GM12878 (cell line): Measurements from ENCODE around the gene PABPC1L. TPM values are rescaled to one million over a fixed set of nuclear protein-coding genes. Genes with fewer than 3 reads are reported as not detected.

Experiments
- ATAC-seq: fragments of 200-7000 bp; cut with Tn5 transposase; 3 replicates; pipeline ENCODE4 v1.9.1; 2020; ENCODE audit warnings: mild to moderate bottlenecking, moderate library complexity
- BruUV-seq: library from RNA; stranded (reverse); fragments of 400-500 nt; replicated peaks from 2 replicates; lab custom pipeline; 2021; lab: Mats Ljungman, UMichigan
- CTCF ChIA-PET: fragments of 300-600 bp; sonication (Branson Sonifier 250); formaldehyde crosslinking; extraction: SDS; loops from one replicate; lab custom pipeline; 2021; ENCODE audit warnings: inconsistent platforms; lab: Yijun Ruan, JAX
- POLR2A ChIA-PET: fragments of 350-600 bp; formaldehyde crosslinking; extraction: SDS; loops from one replicate; lab custom pipeline; 2021; ENCODE audit warnings: inconsistent platforms; lab: Charles Lee
- RAD21 ChIA-PET: fragments of 300-600 bp; sonication (Branson Sonifier 250); formaldehyde crosslinking; loops from one replicate; lab custom pipeline; 2023; ENCODE audit warnings: antibody characterized with exemption; ENCODE audit not compliant: unreplicated experiment; lab: Charles Lee
- SMC1A ChIA-PET: fragments of 300-600 bp; sonication (Branson Sonifier 250); formaldehyde crosslinking; loops from one replicate; lab custom pipeline; 2023; ENCODE audit not compliant: unreplicated experiment, uncharacterized antibody; lab: Charles Lee
- DNase-seq: peaks from one replicate; pipeline ENCODE4 v3.0.0-alpha.2; 2011; ENCODE audit warnings: low read depth, low spot score
- FAIRE-seq: peaks from 3 replicates; lab custom pipeline; 2011; peaks lifted over from hg19 to GRCh38; lab: Jason Lieb, UNC
- H2AFZ ChIP-seq: 2 replicates; pipeline ENCODE4 v1.6.0; 2011; ENCODE audit warnings: low read depth, low read length, control low read depth; ENCODE audit not compliant: control insufficient read depth
- H3K27ac ChIP-seq: 2 replicates; pipeline ENCODE4 v1.5.1; 2011; ENCODE audit warnings: control low read depth; ENCODE audit not compliant: control insufficient read depth, insufficient read depth
- H3K27me3 ChIP-seq, 2 experiments: replicated peaks in 1 of 2; 2 replicates each; pipeline versions ENCODE4 v1.6.0 to v1.6.1; 2011; ENCODE audit warnings: low read length in 1 of 2; ENCODE audit not compliant: control insufficient read depth in 2 of 2, insufficient read depth in 2 of 2
- H3K36me3 ChIP-seq, 2 experiments: 2 replicates each; pipeline ENCODE4 v1.5.1; 2011; ENCODE audit warnings: low read length in 1 of 2; ENCODE audit not compliant: control insufficient read depth in 2 of 2, insufficient read depth in 2 of 2
- H3K4me1 ChIP-seq: 2 replicates; pipeline ENCODE4 v1.6.1; 2011; ENCODE audit warnings: mild to moderate bottlenecking, low read length, moderate library complexity, mixed read lengths; ENCODE audit not compliant: control insufficient read depth, insufficient read depth
- H3K4me2 ChIP-seq: 2 replicates; pipeline ENCODE4 v1.6.0; 2011; ENCODE audit warnings: control low read depth; ENCODE audit not compliant: control insufficient read depth, insufficient read depth
- H3K4me3 ChIP-seq: fragments of 200-600 bp; sonication (generic); 2 replicates; pipeline ENCODE4 v1.5.1; 2016
- H3K79me2 ChIP-seq: 2 replicates; pipeline ENCODE4 v1.6.0; 2011; ENCODE audit warnings: low read length; ENCODE audit not compliant: control insufficient read depth, insufficient read depth
- H3K9ac ChIP-seq: 2 replicates; pipeline ENCODE4 v1.8.0; 2011; ENCODE audit warnings: low read length, control low read depth, mixed read lengths; ENCODE audit not compliant: control insufficient read depth, insufficient read depth
- H3K9me3 ChIP-seq: replicated peaks from 3 replicates; pipeline ENCODE4 v1.5.1; 2011; ENCODE audit warnings: mild to moderate bottlenecking, low read length; ENCODE audit not compliant: control insufficient read depth, insufficient read depth
- H4K20me1 ChIP-seq: 2 replicates; pipeline ENCODE4 v1.6.0; 2011; ENCODE audit not compliant: control insufficient read depth, insufficient read depth
- BCL3 ChIP-seq: IDR thresholded peaks from 2 replicates; pipeline ENCODE4 v1.6.1; 2011; ENCODE audit warnings: borderline replicate concordance, low read depth, mild to moderate bottlenecking, moderate library complexity, low read length; ENCODE audit not compliant: insufficient read depth, poor library complexity, severe bottlenecking
- CBX3 ChIP-seq: fragments of 200-600 bp; sonication (generic); IDR thresholded peaks from 2 replicates; pipeline ENCODE4 v1.6.1; 2016; ENCODE audit warnings: low read depth, borderline replicate concordance
- DPF2 ChIP-seq: fragments of 450-650 bp; IDR thresholded peaks from 2 replicates; pipeline ENCODE4 v1.6.1; 2017; ENCODE audit warnings: mild to moderate bottlenecking
- E4F1 ChIP-seq: fragments of 450-650 bp; IDR thresholded peaks from 2 replicates; pipeline ENCODE4 v1.6.1; 2018; ENCODE audit warnings: borderline replicate concordance, mild to moderate bottlenecking; ENCODE audit not compliant: partially characterized antibody
- EGR1 ChIP-seq, 2 experiments: IDR thresholded peaks; 1 replicate in 1 of 2; 2 replicates in 1 of 2; pipeline ENCODE4 v1.6.1; 2011 to 2012; ENCODE audit warnings: low read depth in 2 of 2, low read length in 2 of 2, borderline replicate concordance in 1 of 2, mild to moderate bottlenecking in 1 of 2, moderate library complexity in 1 of 2
- FOXM1 ChIP-seq: IDR thresholded peaks from 2 replicates; pipeline ENCODE4 v1.6.1; 2012; ENCODE audit warnings: low read depth, mild to moderate bottlenecking, inconsistent platforms, low read length, moderate library complexity
- KAT2A ChIP-seq: conservative IDR thresholded peaks from 2 replicates; pipeline ENCODE4 v1.6.1; 2011; ENCODE audit warnings: low read depth, low read length; ENCODE audit not compliant: control insufficient read depth
- MYC ChIP-seq: IDR thresholded peaks from 2 replicates; pipeline ENCODE4 v1.6.1; 2011; ENCODE audit warnings: mild to moderate bottlenecking, low read length, moderate library complexity, inconsistent platforms; ENCODE audit not compliant: insufficient read depth, insufficient replicate concordance, insufficient read length, severe bottlenecking
- NKRF ChIP-seq: fragments of 450-650 bp; conservative IDR thresholded peaks from 2 replicates; pipeline ENCODE4 v1.6.1; 2017; ENCODE audit warnings: mild to moderate bottlenecking, moderate library complexity
- NR2C2 ChIP-seq: IDR thresholded peaks from 2 replicates; pipeline ENCODE4 v1.6.1; 2011; ENCODE audit warnings: borderline replicate concordance, low read depth; ENCODE audit not compliant: control insufficient read depth, insufficient read length
- POU2F2 ChIP-seq: IDR thresholded peaks from 3 replicates; pipeline ENCODE4 v1.6.1; 2011; ENCODE audit warnings: low read depth, mild to moderate bottlenecking, low read length, borderline replicate concordance
- RAD21 ChIP-seq: IDR thresholded peaks from 2 replicates; pipeline ENCODE4 v1.6.1; 2011; ENCODE audit warnings: mild to moderate bottlenecking, low read depth, low read length, moderate library complexity; ENCODE audit not compliant: insufficient read depth
- RB1 ChIP-seq: fragments of 450-650 bp; formaldehyde crosslinking; IDR thresholded peaks from 2 replicates; pipeline ENCODE4 v1.6.1; 2017; ENCODE audit warnings: mild to moderate bottlenecking, borderline replicate concordance
- RELA ChIP-seq: fragments of 450-650 bp; IDR thresholded peaks from 2 replicates; pipeline ENCODE4 v1.8.0; 2014; ENCODE audit warnings: borderline replicate concordance; ENCODE audit not compliant: partially characterized antibody
- SMARCA5 ChIP-seq: fragments of 450-650 bp; IDR thresholded peaks from 2 replicates; pipeline ENCODE4 v1.6.1; 2017; ENCODE audit warnings: mild to moderate bottlenecking
- STAT1 ChIP-seq: fragments of 450-650 bp; conservative IDR thresholded peaks from 2 replicates; pipeline ENCODE4 v1.6.1; 2014; ENCODE audit warnings: antibody characterized with exemption, mild to moderate bottlenecking
- SUPT20H ChIP-seq: IDR thresholded peaks from 2 replicates; pipeline ENCODE4 v1.6.1; 2011; ENCODE audit warnings: low read depth, mild to moderate bottlenecking, low read length, moderate library complexity, borderline replicate concordance; ENCODE audit not compliant: control insufficient read depth
- ZNF384 ChIP-seq: IDR thresholded peaks from 2 replicates; pipeline ENCODE4 v1.6.1; 2012; ENCODE audit warnings: low read depth, mild to moderate bottlenecking, low read length, improper control_type of control experiment, borderline replicate concordance
- WGBS: methylation state at CpG from one replicate; pipeline ENCODE4 v1.1.6; 2016; ENCODE audit warnings: low lambda C conversion rate; ENCODE audit not compliant: insufficient replicate concordance, insufficient coverage; ENCODE audit errors: missing lambda C conversion rate; 5-methylcytosine and 5-hydroxymethylcytosine counted together
- in situ Hi-C: fragments of 300-500 bp; cut with MboI; formaldehyde crosslinking; loops from 9 replicates; pipeline ENCODE4 v1.14.3; 2018; ENCODE audit warnings: mixed read lengths
- intact Hi-C: fragments of 100-400 bp; cut with micrococcal nuclease; formaldehyde crosslinking; loops from one replicate; pipeline ENCODE4 v1.14.2; 2022; ENCODE audit not compliant: unreplicated experiment
- polyA plus RNA-seq, 11 experiments: library from polyadenylated mRNA; depleted of rRNA in 4 of 11; unstranded in 6 of 11; stranded (reverse) in 5 of 11; fragments of >200 nt; fragmentation: Nextera tagmentation in 4 of 11; fragmentation: Illumina TruSeq in 1 of 11; extraction: Ambion mirVana in 4 of 11; extraction: Trizol in 1 of 11; gene quantifications; 1 replicate in 1 of 11; 2 replicates in 10 of 11; pipeline versions ENCODE4 v1.2.1 to v1.2.3, GENCODE V29; 2011 to 2016; ENCODE audit warnings: inconsistent platforms in 2 of 11, missing spikeins in 2 of 11, low read depth in 1 of 11
- total RNA-seq, 4 experiments: library from RNA; depleted of rRNA in 3 of 4; stranded (reverse); fragments of >200 nt in 3 of 4; fragmentation: Illumina TruSeq in 1 of 4; extraction: Trizol in 1 of 4; gene quantifications; 2 replicates each; pipeline versions ENCODE4 v1.2.1 to v1.2.3, GENCODE V29; 2013 to 2021

The PABPC1L gene
- total and polyA plus RNA-seq, 10 of the 15 experiments (the other 5 are each of a cell fraction or from before 2014, with no cell fraction given) = 6.1 to 66.8 (median 11.9) TPM

- in situ Hi-C loops = no loop called here
- POLR2A ChIA-PET = interaction anchor here (0.6 to 2.4 kb wide), 5 partner anchors 8 to 73 kb away, joined by 3 to 8 read pairs (median 5); partner anchors contain the start of genes STK4 and YWHAB
Measured at GRCh38 chr20:44958276-44958675, 48.4 kb downstream of the PABPC1L start.

More at GRCh38 chr20:44958276-44958675, 48.4 kb downstream of the PABPC1L start:
- 87% methylated on average over 8 of the region's 8 CpGs for WGBS
- FAIRE-seq (no peak), DNase-seq (no peak), ATAC-seq (no peak)
- intact Hi-C loops = no loop called here
- H2AFZ ChIP-seq = no peak overlapping the region
- ChIA-PET RAD21 (interaction anchor here (1.0 to 1.1 kb wide), 2 partner anchors 65 to 405 kb away, joined by 3 read pairs; partner anchors contain the start of gene SYS1), SMC1A (interaction anchor here (0.7 to 3.4 kb wide), 11 partner anchors 8 to 497 kb away, joined by 3 to 27 read pairs (median 4); partner anchors contain the start of gene PABPC1L), CTCF (interaction anchor here (0.8 to 4.2 kb wide), 12 partner anchors 8 to 332 kb away, joined by 3 to 21 read pairs (median 4); no protein-coding TSS in a partner anchor)
- H3K9ac ChIP-seq = peak overlapping the region; percentile 72
- H4K20me1 ChIP-seq = peaks cover 3% of the 10 kb centered on the region; the same call in 1 of the 2 replicates
- TF ChIP-seq SUPT20H = no peak
- TF ChIP-seq SMARCA5 = no peak
- no peak for TF ChIP-seq ZNF384
- TF ChIP-seq RELA = no peak
- no peak for TF ChIP-seq NR2C2
- TF ChIP-seq FOXM1 = no peak
- TF ChIP-seq STAT1 = no peak
- TF ChIP-seq E4F1 = no peak
- TF ChIP-seq NKRF = no peak
- TF ChIP-seq KAT2A = no peak
- no peak for TF ChIP-seq RAD21
- TF ChIP-seq POU2F2 = no peak
- no peak for TF ChIP-seq EGR1 (IDR thresholded peaks at IDR 0.05; ENCODE audit: borderline replicate concordance in 1 of 2, low read depth in 2 of 2, low read length in 2 of 2)
- TF ChIP-seq MYC = no peak
- no peak for TF ChIP-seq CBX3
- no peak for TF ChIP-seq DPF2
- TF ChIP-seq BCL3 = no peak
- no peak for TF ChIP-seq RB1
- H3K79me2 ChIP-seq = peaks cover 51% of the 10 kb centered on the region
- peak overlapping the region; percentile 85 for H3K4me3 ChIP-seq
- peak overlapping the region; percentile 81; the same call in 1 of the 2 replicates for H3K27ac ChIP-seq
- H3K4me2 ChIP-seq = peak overlapping the region; percentile 94
- H3K4me1 ChIP-seq = peaks cover 23% of the 10 kb centered on the region
- no peaks in the 10 kb centered on the region for H3K27me3 ChIP-seq
- no peaks in the 10 kb centered on the region for H3K9me3 ChIP-seq
- peaks cover 6 to 40% of the 10 kb centered on the region in 2 experiments; a peak in 3 of 4 replicates for H3K36me3 ChIP-seq
- TSS peak; percentile 55 for BruUV-seq
